22Rv1 (cell line): ENCODE measurements around the gene EIF5B.
"Not testable (repeated sequence)": the region's sequence is repeated elsewhere in the genome, so short reads cannot be mapped to it uniquely, and the experiment has no call there.

Experiments
- ZFX ChIP-seq: fragments of 450-650 bp; IDR thresholded peaks from 2 replicates; pipeline ENCODE4 v1.6.1; 2017; ENCODE audit warnings: antibody characterized with exemption, borderline replicate concordance
- TF ChIP-seq, protein P1 (sequence below): fragments of 450-650 bp; IDR thresholded peaks from 2 replicates; pipeline ENCODE4 v1.5.1; 2017; ENCODE audit warnings: mild to moderate bottlenecking

DNA sequence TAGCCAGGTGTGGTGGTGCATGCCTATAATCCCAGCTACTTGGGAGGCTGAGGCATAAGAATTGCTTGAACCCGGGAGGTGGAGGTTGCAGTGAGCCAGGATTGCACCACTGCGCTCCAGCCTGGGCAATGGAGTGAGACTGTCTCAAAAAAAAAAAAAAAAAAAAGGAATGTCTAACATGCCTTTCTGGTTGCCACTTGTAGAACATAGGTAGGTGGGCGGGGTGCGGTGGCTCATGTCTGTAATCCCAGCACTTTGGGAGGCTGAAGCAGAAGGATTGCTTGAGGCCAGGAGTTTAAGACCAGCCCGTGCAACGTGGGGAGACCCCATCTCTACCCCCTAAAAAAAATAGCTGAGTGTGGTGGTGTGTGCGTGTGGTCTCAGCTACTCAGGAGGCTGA is 8.3 kb downstream of the EIF5B start:
- TF ChIP-seq, protein P1, sequence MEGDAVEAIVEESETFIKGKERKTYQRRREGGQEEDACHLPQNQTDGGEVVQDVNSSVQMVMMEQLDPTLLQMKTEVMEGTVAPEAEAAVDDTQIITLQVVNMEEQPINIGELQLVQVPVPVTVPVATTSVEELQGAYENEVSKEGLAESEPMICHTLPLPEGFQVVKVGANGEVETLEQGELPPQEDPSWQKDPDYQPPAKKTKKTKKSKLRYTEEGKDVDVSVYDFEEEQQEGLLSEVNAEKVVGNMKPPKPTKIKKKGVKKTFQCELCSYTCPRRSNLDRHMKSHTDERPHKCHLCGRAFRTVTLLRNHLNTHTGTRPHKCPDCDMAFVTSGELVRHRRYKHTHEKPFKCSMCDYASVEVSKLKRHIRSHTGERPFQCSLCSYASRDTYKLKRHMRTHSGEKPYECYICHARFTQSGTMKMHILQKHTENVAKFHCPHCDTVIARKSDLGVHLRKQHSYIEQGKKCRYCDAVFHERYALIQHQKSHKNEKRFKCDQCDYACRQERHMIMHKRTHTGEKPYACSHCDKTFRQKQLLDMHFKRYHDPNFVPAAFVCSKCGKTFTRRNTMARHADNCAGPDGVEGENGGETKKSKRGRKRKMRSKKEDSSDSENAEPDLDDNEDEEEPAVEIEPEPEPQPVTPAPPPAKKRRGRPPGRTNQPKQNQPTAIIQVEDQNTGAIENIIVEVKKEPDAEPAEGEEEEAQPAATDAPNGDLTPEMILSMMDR, result not testable (repeated sequence)
- TF ChIP-seq ZFX, result not testable (repeated sequence)
